GM23338 (cell line): ENCODE measurements around the gene STXBP5. TPM values are rescaled to one million over a fixed set of nuclear protein-coding genes. Genes with fewer than 3 reads are reported as not detected.

ENCODE experiments used
- ATAC-seq: fragments of 200-7000 bp; cut with Tn5 transposase; 3 replicates; pipeline ENCODE4 v1.9.1; 2020
- DNase-seq: peaks from one replicate; pipeline ENCODE4 v3.0.0-alpha.2; 2015; ENCODE audit warnings: low spot score
- H2AFZ ChIP-seq: fragments of 200-600 bp; sonication (generic); 2 replicates; pipeline ENCODE4 v1.8.0; 2016; ENCODE audit warnings: antibody characterized with exemption, mild to moderate bottlenecking, moderate library complexity
- H3F3A ChIP-seq: fragments of 200-600 bp; sonication (generic); replicated peaks from 2 replicates; pipeline ENCODE4 v1.8.0; 2017; ENCODE audit warnings: antibody characterized with exemption, mixed run types, low read depth
- H3K27ac ChIP-seq: fragments of 200-600 bp; sonication (generic); 2 replicates; pipeline ENCODE4 v1.6.1; 2016; ENCODE audit warnings: low read depth
- H3K27me3 ChIP-seq: fragments of 200-600 bp; sonication (generic); 2 replicates; pipeline ENCODE4 v1.8.0; 2016; ENCODE audit warnings: mild to moderate bottlenecking, mixed run types, moderate library complexity; ENCODE audit not compliant: insufficient read depth
- H3K36me3 ChIP-seq: fragments of 200-600 bp; sonication (generic); 2 replicates; pipeline ENCODE4 v1.8.0; 2016; ENCODE audit warnings: mild to moderate bottlenecking; ENCODE audit not compliant: insufficient read depth
- H3K4me1 ChIP-seq: fragments of 200-600 bp; sonication (generic); 2 replicates; pipeline ENCODE4 v1.8.0; 2016; ENCODE audit warnings: mild to moderate bottlenecking, moderate library complexity; ENCODE audit not compliant: insufficient read depth
- H3K4me2 ChIP-seq: fragments of 200-600 bp; sonication (generic); 2 replicates; pipeline ENCODE4 v1.7.1; 2017; ENCODE audit warnings: mixed run types
- H3K4me3 ChIP-seq: fragments of 200-600 bp; sonication (generic); 2 replicates; pipeline ENCODE4 v1.6.1; 2016; ENCODE audit warnings: mixed run types
- H3K79me2 ChIP-seq: fragments of 200-600 bp; sonication (generic); replicated peaks from 2 replicates; pipeline ENCODE4 v1.8.0; 2017; ENCODE audit warnings: mild to moderate bottlenecking; ENCODE audit not compliant: insufficient read depth
- H3K9me2 ChIP-seq: fragments of 200-600 bp; sonication (generic); 2 replicates; pipeline ENCODE4 v1.8.0; 2017; ENCODE audit not compliant: insufficient read depth
- H4K20me1 ChIP-seq: fragments of 200-600 bp; sonication (generic); replicated peaks from 2 replicates; pipeline ENCODE4 v1.8.0; 2017; ENCODE audit warnings: mild to moderate bottlenecking; ENCODE audit not compliant: insufficient read depth
- H3K27ac Mint-ChIP-seq: 2 replicates; pipeline ENCODE4 v1.8.0; 2020; ENCODE audit warnings: inconsistent platforms, mild to moderate bottlenecking, moderate library complexity, mixed read lengths
- H3K27me3 Mint-ChIP-seq: 3 replicates; pipeline ENCODE4 v1.8.0; 2022; ENCODE audit warnings: low read depth, mild to moderate bottlenecking, moderate library complexity, mixed read lengths, inconsistent platforms; ENCODE audit not compliant: insufficient read depth, poor library complexity
- H3K36me3 Mint-ChIP-seq: 3 replicates; pipeline ENCODE4 v1.8.0; 2021; ENCODE audit warnings: low read depth, mild to moderate bottlenecking, inconsistent platforms, moderate library complexity, mixed read lengths
- H3K4me1 Mint-ChIP-seq: 3 replicates; pipeline ENCODE4 v1.8.0; 2020; ENCODE audit warnings: mild to moderate bottlenecking, inconsistent platforms, mixed read lengths
- H3K4me3 Mint-ChIP-seq: 3 replicates; pipeline ENCODE4 v1.8.0; 2021; ENCODE audit warnings: moderate library complexity, mild to moderate bottlenecking, inconsistent platforms, mixed read lengths
- H3K9me3 Mint-ChIP-seq: 3 replicates; pipeline ENCODE4 v1.8.0; 2020; ENCODE audit warnings: moderate library complexity, mild to moderate bottlenecking, inconsistent platforms, mixed read lengths
- CREB1 ChIP-seq: fragments of 250-450 bp; sonication (Bioruptor Pico); IDR thresholded peaks from 2 replicates; pipeline ENCODE4 v1.5.0; 2020; ENCODE audit warnings: low read depth, mild to moderate bottlenecking, moderate library complexity
- EZH2 ChIP-seq: fragments of 200-600 bp; sonication (generic); IDR thresholded peaks from one replicate; pipeline ENCODE4 v1.8.0; 2017; ENCODE audit warnings: antibody characterized with exemption, mild to moderate bottlenecking, low read depth; ENCODE audit not compliant: unreplicated experiment
- EZH2phosphoT487 ChIP-seq: fragments of 200-600 bp; sonication (generic); IDR thresholded peaks from one replicate; pipeline ENCODE4 v1.8.1; 2018; ENCODE audit warnings: antibody characterized with exemption; ENCODE audit not compliant: unreplicated experiment
- JUNB ChIP-seq: IDR thresholded peaks from one replicate; pipeline ENCODE4 v1.6.1; 2016; ENCODE audit warnings: antibody characterized with exemption; ENCODE audit not compliant: unreplicated experiment
- NANOG ChIP-seq: IDR thresholded peaks from 2 replicates; pipeline ENCODE4 v1.6.1; 2016; ENCODE audit warnings: antibody characterized with exemption, borderline replicate concordance
- POLR2AphosphoS5 ChIP-seq: IDR thresholded peaks from 2 replicates; pipeline ENCODE4 v1.6.1; 2016; ENCODE audit warnings: antibody characterized with exemption, low read depth
- STAT1 ChIP-seq: IDR thresholded peaks from one replicate; pipeline ENCODE4 v1.6.1; 2016; ENCODE audit warnings: antibody characterized with exemption; ENCODE audit not compliant: unreplicated experiment
- ZNF114 ChIP-seq: fragments of 250-450 bp; sonication (Bioruptor Pico); IDR thresholded peaks from 2 replicates; pipeline ENCODE4 v1.5.0; 2020; ENCODE audit warnings: mild to moderate bottlenecking, moderate library complexity
- ZNF331 ChIP-seq: fragments of 250-450 bp; sonication (Bioruptor Pico); IDR thresholded peaks from 2 replicates; pipeline ENCODE4 v1.5.0; 2020; ENCODE audit warnings: low read depth, mild to moderate bottlenecking, moderate library complexity
- polyA plus RNA-seq: library from polyadenylated mRNA; unstranded; fragments of >200 nt; fragmentation: Nextera tagmentation; extraction: Ambion mirVana; gene quantifications from 2 replicates; pipeline ENCODE4 v1.2.1, GENCODE V29; 2016
- total RNA-seq: library from RNA; depleted of rRNA; stranded (reverse); fragments of >200 nt; shearing (Covaris generic); gene quantifications from 2 replicates; pipeline ENCODE4 v1.2.3, GENCODE V29; 2014
- TF ChIP-seq, protein P1 (sequence below), 2 experiments: fragments of 200-600 bp in 1 of 2; sonication (generic) in 1 of 2; conservative IDR thresholded peaks; 2 replicates each; pipeline versions ENCODE4 v1.5.1 to v1.6.1; 2016 to 2017; ENCODE audit warnings: antibody characterized with exemption in 2 of 2, low read depth in 2 of 2, mild to moderate bottlenecking in 2 of 2, moderate library complexity in 1 of 2
- TF ChIP-seq, protein P2 (sequence below): IDR thresholded peaks from one replicate; pipeline ENCODE4 v1.6.1; 2018; ENCODE audit warnings: antibody characterized with exemption; ENCODE audit not compliant: unreplicated experiment
- TF ChIP-seq, protein P3 (sequence below): fragments of 250-450 bp; sonication (Bioruptor Pico); IDR thresholded peaks from 2 replicates; pipeline ENCODE4 v1.5.0; 2020; ENCODE audit warnings: mild to moderate bottlenecking, moderate library complexity
- TF ChIP-seq, protein P4 (sequence below): IDR thresholded peaks from 2 replicates; pipeline ENCODE4 v1.6.1; 2016; ENCODE audit warnings: antibody characterized with exemption

The STXBP5 gene
- total and polyA plus RNA-seq, 2 experiments from 2014 or later: 3.9 to 17.8 TPM

DNA sequence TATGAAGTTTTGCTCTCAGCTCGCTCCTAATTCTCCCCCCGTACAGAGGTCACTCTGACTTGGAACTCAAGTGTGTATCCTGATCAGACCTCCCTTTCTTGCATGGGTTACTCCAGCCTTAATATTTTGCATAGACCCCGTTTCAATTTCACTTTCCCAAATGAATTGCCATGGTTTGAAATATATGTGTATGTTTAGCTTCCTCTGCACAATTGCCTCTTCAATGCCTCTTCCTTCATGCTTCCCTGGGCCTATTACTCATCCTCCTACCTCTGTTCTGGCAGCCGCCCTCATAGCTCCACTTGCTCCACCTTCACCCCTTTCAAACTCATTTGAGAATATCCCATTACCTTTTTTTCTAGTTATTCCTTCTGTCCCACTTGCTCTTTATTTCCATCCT, 214.3 kb downstream of the STXBP5 start:
- no peak overlapping the region for H3K27ac ChIP-seq
- ATAC-seq: no peak
- TF ChIP-seq ZNF331 (no peak), EZH2 (no peak), ZNF114 (CRISPR knock-in tag) (no peak), JUNB (no peak), POLR2AphosphoS5 (no peak), NANOG (no peak), CREB1 (CRISPR knock-in tag) (no peak), EZH2phosphoT487 (no peak), STAT1 (no peak)
- TF ChIP-seq, protein P1, sequence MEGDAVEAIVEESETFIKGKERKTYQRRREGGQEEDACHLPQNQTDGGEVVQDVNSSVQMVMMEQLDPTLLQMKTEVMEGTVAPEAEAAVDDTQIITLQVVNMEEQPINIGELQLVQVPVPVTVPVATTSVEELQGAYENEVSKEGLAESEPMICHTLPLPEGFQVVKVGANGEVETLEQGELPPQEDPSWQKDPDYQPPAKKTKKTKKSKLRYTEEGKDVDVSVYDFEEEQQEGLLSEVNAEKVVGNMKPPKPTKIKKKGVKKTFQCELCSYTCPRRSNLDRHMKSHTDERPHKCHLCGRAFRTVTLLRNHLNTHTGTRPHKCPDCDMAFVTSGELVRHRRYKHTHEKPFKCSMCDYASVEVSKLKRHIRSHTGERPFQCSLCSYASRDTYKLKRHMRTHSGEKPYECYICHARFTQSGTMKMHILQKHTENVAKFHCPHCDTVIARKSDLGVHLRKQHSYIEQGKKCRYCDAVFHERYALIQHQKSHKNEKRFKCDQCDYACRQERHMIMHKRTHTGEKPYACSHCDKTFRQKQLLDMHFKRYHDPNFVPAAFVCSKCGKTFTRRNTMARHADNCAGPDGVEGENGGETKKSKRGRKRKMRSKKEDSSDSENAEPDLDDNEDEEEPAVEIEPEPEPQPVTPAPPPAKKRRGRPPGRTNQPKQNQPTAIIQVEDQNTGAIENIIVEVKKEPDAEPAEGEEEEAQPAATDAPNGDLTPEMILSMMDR (conservative IDR thresholded peaks at IDR 0.05; ENCODE audit: low read depth in 2 of 2): no peak
- TF ChIP-seq, protein P2, sequence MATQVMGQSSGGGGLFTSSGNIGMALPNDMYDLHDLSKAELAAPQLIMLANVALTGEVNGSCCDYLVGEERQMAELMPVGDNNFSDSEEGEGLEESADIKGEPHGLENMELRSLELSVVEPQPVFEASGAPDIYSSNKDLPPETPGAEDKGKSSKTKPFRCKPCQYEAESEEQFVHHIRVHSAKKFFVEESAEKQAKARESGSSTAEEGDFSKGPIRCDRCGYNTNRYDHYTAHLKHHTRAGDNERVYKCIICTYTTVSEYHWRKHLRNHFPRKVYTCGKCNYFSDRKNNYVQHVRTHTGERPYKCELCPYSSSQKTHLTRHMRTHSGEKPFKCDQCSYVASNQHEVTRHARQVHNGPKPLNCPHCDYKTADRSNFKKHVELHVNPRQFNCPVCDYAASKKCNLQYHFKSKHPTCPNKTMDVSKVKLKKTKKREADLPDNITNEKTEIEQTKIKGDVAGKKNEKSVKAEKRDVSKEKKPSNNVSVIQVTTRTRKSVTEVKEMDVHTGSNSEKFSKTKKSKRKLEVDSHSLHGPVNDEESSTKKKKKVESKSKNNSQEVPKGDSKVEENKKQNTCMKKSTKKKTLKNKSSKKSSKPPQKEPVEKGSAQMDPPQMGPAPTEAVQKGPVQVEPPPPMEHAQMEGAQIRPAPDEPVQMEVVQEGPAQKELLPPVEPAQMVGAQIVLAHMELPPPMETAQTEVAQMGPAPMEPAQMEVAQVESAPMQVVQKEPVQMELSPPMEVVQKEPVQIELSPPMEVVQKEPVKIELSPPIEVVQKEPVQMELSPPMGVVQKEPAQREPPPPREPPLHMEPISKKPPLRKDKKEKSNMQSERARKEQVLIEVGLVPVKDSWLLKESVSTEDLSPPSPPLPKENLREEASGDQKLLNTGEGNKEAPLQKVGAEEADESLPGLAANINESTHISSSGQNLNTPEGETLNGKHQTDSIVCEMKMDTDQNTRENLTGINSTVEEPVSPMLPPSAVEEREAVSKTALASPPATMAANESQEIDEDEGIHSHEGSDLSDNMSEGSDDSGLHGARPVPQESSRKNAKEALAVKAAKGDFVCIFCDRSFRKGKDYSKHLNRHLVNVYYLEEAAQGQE: no peak
- TF ChIP-seq, protein P3, sequence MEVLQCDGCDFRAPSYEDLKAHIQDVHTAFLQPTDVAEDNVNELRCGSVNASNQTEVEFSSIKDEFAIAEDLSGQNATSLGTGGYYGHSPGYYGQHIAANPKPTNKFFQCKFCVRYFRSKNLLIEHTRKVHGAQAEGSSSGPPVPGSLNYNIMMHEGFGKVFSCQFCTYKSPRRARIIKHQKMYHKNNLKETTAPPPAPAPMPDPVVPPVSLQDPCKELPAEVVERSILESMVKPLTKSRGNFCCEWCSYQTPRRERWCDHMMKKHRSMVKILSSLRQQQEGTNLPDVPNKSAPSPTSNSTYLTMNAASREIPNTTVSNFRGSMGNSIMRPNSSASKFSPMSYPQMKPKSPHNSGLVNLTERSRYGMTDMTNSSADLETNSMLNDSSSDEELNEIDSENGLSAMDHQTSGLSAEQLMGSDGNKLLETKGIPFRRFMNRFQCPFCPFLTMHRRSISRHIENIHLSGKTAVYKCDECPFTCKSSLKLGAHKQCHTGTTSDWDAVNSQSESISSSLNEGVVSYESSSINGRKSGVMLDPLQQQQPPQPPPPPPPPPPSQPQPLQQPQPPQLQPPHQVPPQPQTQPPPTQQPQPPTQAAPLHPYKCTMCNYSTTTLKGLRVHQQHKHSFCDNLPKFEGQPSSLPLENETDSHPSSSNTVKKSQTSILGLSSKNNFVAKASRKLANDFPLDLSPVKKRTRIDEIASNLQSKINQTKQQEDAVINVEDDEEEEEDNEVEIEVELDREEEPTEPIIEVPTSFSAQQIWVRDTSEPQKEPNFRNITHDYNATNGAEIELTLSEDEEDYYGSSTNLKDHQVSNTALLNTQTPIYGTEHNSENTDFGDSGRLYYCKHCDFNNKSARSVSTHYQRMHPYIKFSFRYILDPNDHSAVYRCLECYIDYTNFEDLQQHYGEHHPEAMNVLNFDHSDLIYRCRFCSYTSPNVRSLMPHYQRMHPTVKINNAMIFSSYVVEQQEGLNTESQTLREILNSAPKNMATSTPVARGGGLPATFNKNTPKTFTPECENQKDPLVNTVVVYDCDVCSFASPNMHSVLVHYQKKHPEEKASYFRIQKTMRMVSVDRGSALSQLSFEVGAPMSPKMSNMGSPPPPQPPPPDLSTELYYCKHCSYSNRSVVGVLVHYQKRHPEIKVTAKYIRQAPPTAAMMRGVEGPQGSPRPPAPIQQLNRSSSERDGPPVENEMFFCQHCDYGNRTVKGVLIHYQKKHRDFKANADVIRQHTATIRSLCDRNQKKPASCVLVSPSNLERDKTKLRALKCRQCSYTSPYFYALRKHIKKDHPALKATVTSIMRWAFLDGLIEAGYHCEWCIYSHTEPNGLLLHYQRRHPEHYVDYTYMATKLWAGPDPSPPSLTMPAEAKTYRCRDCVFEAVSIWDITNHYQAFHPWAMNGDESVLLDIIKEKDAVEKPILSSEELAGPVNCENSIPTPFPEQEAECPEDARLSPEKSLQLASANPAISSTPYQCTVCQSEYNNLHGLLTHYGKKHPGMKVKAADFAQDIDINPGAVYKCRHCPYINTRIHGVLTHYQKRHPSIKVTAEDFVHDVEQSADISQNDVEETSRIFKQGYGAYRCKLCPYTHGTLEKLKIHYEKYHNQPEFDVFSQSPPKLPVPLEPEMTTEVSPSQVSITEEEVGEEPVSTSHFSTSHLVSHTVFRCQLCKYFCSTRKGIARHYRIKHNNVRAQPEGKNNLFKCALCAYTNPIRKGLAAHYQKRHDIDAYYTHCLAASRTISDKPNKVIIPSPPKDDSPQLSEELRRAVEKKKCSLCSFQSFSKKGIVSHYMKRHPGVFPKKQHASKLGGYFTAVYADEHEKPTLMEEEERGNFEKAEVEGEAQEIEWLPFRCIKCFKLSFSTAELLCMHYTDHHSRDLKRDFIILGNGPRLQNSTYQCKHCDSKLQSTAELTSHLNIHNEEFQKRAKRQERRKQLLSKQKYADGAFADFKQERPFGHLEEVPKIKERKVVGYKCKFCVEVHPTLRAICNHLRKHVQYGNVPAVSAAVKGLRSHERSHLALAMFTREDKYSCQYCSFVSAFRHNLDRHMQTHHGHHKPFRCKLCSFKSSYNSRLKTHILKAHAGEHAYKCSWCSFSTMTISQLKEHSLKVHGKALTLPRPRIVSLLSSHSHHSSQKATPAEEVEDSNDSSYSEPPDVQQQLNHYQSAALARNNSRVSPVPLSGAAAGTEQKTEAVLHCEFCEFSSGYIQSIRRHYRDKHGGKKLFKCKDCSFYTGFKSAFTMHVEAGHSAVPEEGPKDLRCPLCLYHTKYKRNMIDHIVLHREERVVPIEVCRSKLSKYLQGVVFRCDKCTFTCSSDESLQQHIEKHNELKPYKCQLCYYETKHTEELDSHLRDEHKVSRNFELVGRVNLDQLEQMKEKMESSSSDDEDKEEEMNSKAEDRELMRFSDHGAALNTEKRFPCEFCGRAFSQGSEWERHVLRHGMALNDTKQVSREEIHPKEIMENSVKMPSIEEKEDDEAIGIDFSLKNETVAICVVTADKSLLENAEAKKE: no peak
- TF ChIP-seq, protein P4, sequence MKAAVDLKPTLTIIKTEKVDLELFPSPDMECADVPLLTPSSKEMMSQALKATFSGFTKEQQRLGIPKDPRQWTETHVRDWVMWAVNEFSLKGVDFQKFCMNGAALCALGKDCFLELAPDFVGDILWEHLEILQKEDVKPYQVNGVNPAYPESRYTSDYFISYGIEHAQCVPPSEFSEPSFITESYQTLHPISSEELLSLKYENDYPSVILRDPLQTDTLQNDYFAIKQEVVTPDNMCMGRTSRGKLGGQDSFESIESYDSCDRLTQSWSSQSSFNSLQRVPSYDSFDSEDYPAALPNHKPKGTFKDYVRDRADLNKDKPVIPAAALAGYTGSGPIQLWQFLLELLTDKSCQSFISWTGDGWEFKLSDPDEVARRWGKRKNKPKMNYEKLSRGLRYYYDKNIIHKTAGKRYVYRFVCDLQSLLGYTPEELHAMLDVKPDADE: no peak
- H3K36me3 Mint-ChIP-seq: peaks cover 13% of the 10 kb centered on the region
- no peaks in the 10 kb centered on the region for H3K36me3 ChIP-seq
- no peak overlapping the region for H2AFZ ChIP-seq
- H3K4me1 ChIP-seq: no peaks in the 10 kb centered on the region
- no peaks in the 10 kb centered on the region for H3F3A ChIP-seq
- H3K9me2 ChIP-seq: no peaks in the 10 kb centered on the region
- no peaks in the 10 kb centered on the region for H4K20me1 ChIP-seq
- H3K27me3 ChIP-seq: no peaks in the 10 kb centered on the region
- no peaks in the 10 kb centered on the region for H3K79me2 ChIP-seq
- H3K4me1 Mint-ChIP-seq: no peaks in the 10 kb centered on the region; the same call in 2 of the 3 replicates
- H3K9me3 Mint-ChIP-seq: peaks cover 23% of the 10 kb centered on the region
- no peaks in the 10 kb centered on the region for H3K27me3 Mint-ChIP-seq
- no peak overlapping the region for H3K4me3 ChIP-seq
- H3K27ac Mint-ChIP-seq: no peak overlapping the region
- no peak overlapping the region for H3K4me2 ChIP-seq
- no peak overlapping the region for H3K4me3 Mint-ChIP-seq
- no peak for DNase-seq
